OCI-LY7 (cell line): ENCODE data around the gene BLMH. TPM values are rescaled to one million over a fixed set of nuclear protein-coding genes. Genes with fewer than 3 reads are reported as not detected.

Experiments used
- BruUV-seq: library from RNA; stranded (reverse); fragments of 400-500 nt; replicated peaks from 2 replicates; lab custom pipeline; 2021; lab: Mats Ljungman, UMichigan
- CTCF ChIA-PET: fragments of 300-600 bp; sonication (Branson Sonifier 250); formaldehyde crosslinking; loops from one replicate; lab custom pipeline; 2022; ENCODE audit warnings: antibody characterized with exemption; ENCODE audit not compliant: unreplicated experiment; lab: Charles Lee
- POLR2A ChIA-PET: fragments of 300-600 bp; sonication (Branson Sonifier 250); formaldehyde crosslinking; loops from one replicate; lab custom pipeline; 2022; ENCODE audit warnings: antibody characterized with exemption; lab: Charles Lee
- DNase-seq: peaks from one replicate; pipeline ENCODE4 v3.0.0-alpha.2; 2015; ENCODE audit warnings: low spot score
- H2AFZ ChIP-seq: fragments of 200-600 bp; sonication (generic), shearing (Covaris generic); 2 replicates; pipeline ENCODE4 v1.6.1; 2014; ENCODE audit warnings: mild to moderate bottlenecking, antibody characterized with exemption, low read length, moderate library complexity
- H3K27ac ChIP-seq: fragments of 200-600 bp; sonication (generic); 2 replicates; pipeline ENCODE4 v1.5.1; 2014; ENCODE audit warnings: mixed run types, low read depth, mild to moderate bottlenecking, moderate library complexity, low read length, inconsistent platforms; ENCODE audit not compliant: poor library complexity, severe bottlenecking
- H3K36me3 ChIP-seq: fragments of 200-600 bp; sonication (generic); 2 replicates; pipeline ENCODE4 v1.6.1; 2014; ENCODE audit warnings: mild to moderate bottlenecking, antibody characterized with exemption, low read length, moderate library complexity, mixed read lengths; ENCODE audit not compliant: insufficient read depth
- H3K4me1 ChIP-seq: fragments of 200-600 bp; sonication (generic); 2 replicates; pipeline ENCODE4 v1.5.1; 2014; ENCODE audit warnings: mild to moderate bottlenecking, low read length; ENCODE audit not compliant: insufficient read depth, poor library complexity, severe bottlenecking
- H3K4me2 ChIP-seq: fragments of 200-600 bp; sonication (generic); 2 replicates; pipeline ENCODE4 v1.6.1; 2014; ENCODE audit warnings: mild to moderate bottlenecking, low read length
- H3K4me3 ChIP-seq: fragments of 200-600 bp; sonication (generic); 2 replicates; pipeline ENCODE4 v1.5.1; 2014; ENCODE audit warnings: mild to moderate bottlenecking, low read depth, low read length; ENCODE audit not compliant: poor library complexity, severe bottlenecking
- H3K79me2 ChIP-seq: fragments of 200-600 bp; sonication (generic); 2 replicates; pipeline ENCODE4 v1.6.1; 2016; ENCODE audit warnings: low read depth, mild to moderate bottlenecking, low read length, moderate library complexity, mixed read lengths; ENCODE audit not compliant: insufficient read depth
- H3K9me2 ChIP-seq: fragments of 200-600 bp; sonication (generic); 2 replicates; pipeline ENCODE4 v1.6.1; 2016; ENCODE audit warnings: mild to moderate bottlenecking, low read length, mixed read lengths; ENCODE audit not compliant: insufficient read depth
- H3K9me3 ChIP-seq: fragments of 200-600 bp; sonication (generic); 2 replicates; pipeline ENCODE4 v1.6.1; 2014; ENCODE audit warnings: mild to moderate bottlenecking, mixed run types, low read length, mixed read lengths
- H4K20me1 ChIP-seq: fragments of 200-600 bp; sonication (generic); 2 replicates; pipeline ENCODE4 v1.6.1; 2014; ENCODE audit warnings: mild to moderate bottlenecking, antibody characterized with exemption, low read length, moderate library complexity, mixed read lengths; ENCODE audit not compliant: insufficient read depth
- CTCF ChIP-seq: fragments of 200-600 bp; sonication (generic); conservative IDR thresholded peaks from 2 replicates; pipeline ENCODE4 v1.5.1; 2014; ENCODE audit warnings: mild to moderate bottlenecking, antibody characterized with exemption, low read length, moderate library complexity, mixed read lengths
- EZH2phosphoT487 ChIP-seq: fragments of 200-600 bp; sonication (generic); IDR thresholded peaks from 2 replicates; pipeline ENCODE4 v1.6.1; 2018; ENCODE audit warnings: low read depth, borderline replicate concordance, mild to moderate bottlenecking, mixed run types, antibody characterized with exemption, low read length, moderate library complexity, mixed read lengths
- intact Hi-C: fragments of 100-400 bp; cut with micrococcal nuclease; formaldehyde crosslinking; loops from one replicate; pipeline ENCODE4 v1.10.0; 2022; ENCODE audit not compliant: unreplicated experiment
- total RNA-seq, 2 experiments: library from RNA; depleted of rRNA in 1 of 2; stranded (reverse); fragments of >200 nt in 1 of 2; shearing (Covaris generic) in 1 of 2; gene quantifications; 2 replicates each; pipeline ENCODE4 v1.2.3, GENCODE V29; 2014 to 2022

Gene BLMH
- total RNA-seq, 2 experiments from 2014 or later: 35.0 to 65.7 TPM

DNA sequence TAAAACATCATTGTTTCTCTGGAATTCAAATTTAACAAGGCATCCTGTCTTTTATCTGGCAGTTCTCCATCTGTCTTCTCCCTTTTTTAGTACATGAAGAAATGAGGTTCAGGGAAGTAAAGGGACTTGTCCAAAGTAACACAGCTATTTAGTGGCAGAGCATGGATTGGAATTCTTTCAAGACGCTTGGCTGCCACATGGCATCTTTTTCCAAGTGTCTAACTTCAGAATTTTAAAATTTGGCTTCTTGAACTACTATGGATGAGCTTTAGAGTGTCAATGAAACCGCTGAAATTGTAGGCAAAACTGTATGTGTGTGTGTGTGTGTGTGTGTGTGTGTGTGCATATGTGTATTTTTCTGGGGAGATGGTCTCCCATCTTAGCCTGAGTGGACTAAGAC, 47.3 kb upstream of the BLMH start:
- no TSS peak for BruUV-seq
- intact Hi-C loops: no loop called here
- Histone ChIP-seq H3K4me2 (no peak overlapping the region), H2AFZ (no peak overlapping the region), H3K79me2 (no peaks in the 10 kb centered on the region), H3K9me2 (no peaks in the 10 kb centered on the region), H3K9me3 (no peaks in the 10 kb centered on the region), H3K4me3 (no peak overlapping the region), H3K4me1 (no peaks in the 10 kb centered on the region), H3K27ac (no peak overlapping the region), H3K36me3 (no peaks in the 10 kb centered on the region), H4K20me1 (no peaks in the 10 kb centered on the region)
- TF ChIP-seq EZH2phosphoT487 (no peak), CTCF (no peak)
- ChIA-PET POLR2A (no interaction called here), CTCF (no interaction called here)
- DNase-seq: no peak

- ChIA-PET POLR2A (no interaction called here), CTCF (no interaction called here)
- DNase-seq: no peak
- H3K79me2 ChIP-seq: no peaks in the 10 kb centered on the region
- no peaks in the 10 kb centered on the region for H3K9me2 ChIP-seq
- no TSS peak for BruUV-seq
- no peak overlapping the region for H3K27ac ChIP-seq
- H3K4me3 ChIP-seq: no peak overlapping the region
- TF ChIP-seq EZH2phosphoT487 (no peak), CTCF (no peak)
- no peaks in the 10 kb centered on the region for H3K36me3 ChIP-seq
- no peak overlapping the region for H2AFZ ChIP-seq
- no peaks in the 10 kb centered on the region for H3K9me3 ChIP-seq
- intact Hi-C loops: loop anchor here (2.0 kb wide), 1 partner anchor 39 kb away; no protein-coding TSS in a partner anchor
- peaks cover 2% of the 10 kb centered on the region for H3K4me1 ChIP-seq
- no peak overlapping the region for H3K4me2 ChIP-seq
- no peaks in the 10 kb centered on the region for H4K20me1 ChIP-seq
Measured at GRCh38 chr17:30337393-30337999, 45.8 kb upstream of the BLMH start.
